Muscle of back (tissue), 13 donors: ENCODE measurements around the gene NID1. TPM values are rescaled to one million over a fixed set of nuclear protein-coding genes. Genes with fewer than 3 reads are reported as not detected.

Experiments
- DNase-seq, 3 donors: peaks; one replicate each; pipeline versions ENCODE4 v3.0.0 to v3.0.0-alpha.2; 2013
- long read RNA-seq, 9 donors: transcript quantifications; one replicate each; lab custom pipeline, GENCODE V29; 2026
- polyA plus RNA-seq, 10 donors: library from polyadenylated mRNA; unstranded; fragments of 120-200 nt; gene quantifications; one replicate each; pipeline ENCODE4 v1.2.1, GENCODE V29; 2013; ENCODE audit not compliant: insufficient read length in 10 of 10

The NID1 gene, protein sequence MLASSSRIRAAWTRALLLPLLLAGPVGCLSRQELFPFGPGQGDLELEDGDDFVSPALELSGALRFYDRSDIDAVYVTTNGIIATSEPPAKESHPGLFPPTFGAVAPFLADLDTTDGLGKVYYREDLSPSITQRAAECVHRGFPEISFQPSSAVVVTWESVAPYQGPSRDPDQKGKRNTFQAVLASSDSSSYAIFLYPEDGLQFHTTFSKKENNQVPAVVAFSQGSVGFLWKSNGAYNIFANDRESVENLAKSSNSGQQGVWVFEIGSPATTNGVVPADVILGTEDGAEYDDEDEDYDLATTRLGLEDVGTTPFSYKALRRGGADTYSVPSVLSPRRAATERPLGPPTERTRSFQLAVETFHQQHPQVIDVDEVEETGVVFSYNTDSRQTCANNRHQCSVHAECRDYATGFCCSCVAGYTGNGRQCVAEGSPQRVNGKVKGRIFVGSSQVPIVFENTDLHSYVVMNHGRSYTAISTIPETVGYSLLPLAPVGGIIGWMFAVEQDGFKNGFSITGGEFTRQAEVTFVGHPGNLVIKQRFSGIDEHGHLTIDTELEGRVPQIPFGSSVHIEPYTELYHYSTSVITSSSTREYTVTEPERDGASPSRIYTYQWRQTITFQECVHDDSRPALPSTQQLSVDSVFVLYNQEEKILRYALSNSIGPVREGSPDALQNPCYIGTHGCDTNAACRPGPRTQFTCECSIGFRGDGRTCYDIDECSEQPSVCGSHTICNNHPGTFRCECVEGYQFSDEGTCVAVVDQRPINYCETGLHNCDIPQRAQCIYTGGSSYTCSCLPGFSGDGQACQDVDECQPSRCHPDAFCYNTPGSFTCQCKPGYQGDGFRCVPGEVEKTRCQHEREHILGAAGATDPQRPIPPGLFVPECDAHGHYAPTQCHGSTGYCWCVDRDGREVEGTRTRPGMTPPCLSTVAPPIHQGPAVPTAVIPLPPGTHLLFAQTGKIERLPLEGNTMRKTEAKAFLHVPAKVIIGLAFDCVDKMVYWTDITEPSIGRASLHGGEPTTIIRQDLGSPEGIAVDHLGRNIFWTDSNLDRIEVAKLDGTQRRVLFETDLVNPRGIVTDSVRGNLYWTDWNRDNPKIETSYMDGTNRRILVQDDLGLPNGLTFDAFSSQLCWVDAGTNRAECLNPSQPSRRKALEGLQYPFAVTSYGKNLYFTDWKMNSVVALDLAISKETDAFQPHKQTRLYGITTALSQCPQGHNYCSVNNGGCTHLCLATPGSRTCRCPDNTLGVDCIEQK
- polyA plus RNA-seq, result 100 to 1,000 TPM; 242 to 365 (median 282) TPM
- long read RNA-seq, donor 1, full-length matches to known transcripts, result 13 of 71 reads
- long read RNA-seq, donor 1, partial matches to known transcripts, result 58 of 71 reads
- long read RNA-seq, donor 1, other reads (novel, unspliced or antisense), result 0 of 71 reads
- long read RNA-seq, donor 2, full-length matches to known transcripts, result 9 of 90 reads
- long read RNA-seq, donor 2, partial matches to known transcripts, result 81 of 90 reads
- long read RNA-seq, donor 2, other reads (novel, unspliced or antisense), result 0 of 90 reads
- long read RNA-seq, donor 3, result 0 reads
- long read RNA-seq, donor 4, full-length matches to known transcripts, result 9 of 49 reads
- long read RNA-seq, donor 4, partial matches to known transcripts, result 40 of 49 reads
- long read RNA-seq, donor 4, other reads (novel, unspliced or antisense), result 0 of 49 reads
- long read RNA-seq, donor 5, full-length matches to known transcripts, result 9 of 128 reads
- long read RNA-seq, donor 5, partial matches to known transcripts, result 119 of 128 reads
- long read RNA-seq, donor 5, other reads (novel, unspliced or antisense), result 0 of 128 reads
- long read RNA-seq, donor 6, full-length matches to known transcripts, result 17 of 66 reads
- long read RNA-seq, donor 6, partial matches to known transcripts, result 49 of 66 reads
- long read RNA-seq, donor 6, other reads (novel, unspliced or antisense), result 0 of 66 reads
- long read RNA-seq, donor 7, full-length matches to known transcripts, result 13 of 106 reads
- long read RNA-seq, donor 7, partial matches to known transcripts, result 93 of 106 reads
- long read RNA-seq, donor 7, other reads (novel, unspliced or antisense), result 0 of 106 reads
- long read RNA-seq, donor 8, full-length matches to known transcripts, result 4 of 22 reads
- long read RNA-seq, donor 8, partial matches to known transcripts, result 18 of 22 reads
- long read RNA-seq, donor 8, other reads (novel, unspliced or antisense), result 0 of 22 reads
- long read RNA-seq, donor 9, partial matches to known transcripts, result 5 of 5 reads
- long read RNA-seq, donor 9, other reads (novel, unspliced or antisense), result 0 of 5 reads

DNA sequence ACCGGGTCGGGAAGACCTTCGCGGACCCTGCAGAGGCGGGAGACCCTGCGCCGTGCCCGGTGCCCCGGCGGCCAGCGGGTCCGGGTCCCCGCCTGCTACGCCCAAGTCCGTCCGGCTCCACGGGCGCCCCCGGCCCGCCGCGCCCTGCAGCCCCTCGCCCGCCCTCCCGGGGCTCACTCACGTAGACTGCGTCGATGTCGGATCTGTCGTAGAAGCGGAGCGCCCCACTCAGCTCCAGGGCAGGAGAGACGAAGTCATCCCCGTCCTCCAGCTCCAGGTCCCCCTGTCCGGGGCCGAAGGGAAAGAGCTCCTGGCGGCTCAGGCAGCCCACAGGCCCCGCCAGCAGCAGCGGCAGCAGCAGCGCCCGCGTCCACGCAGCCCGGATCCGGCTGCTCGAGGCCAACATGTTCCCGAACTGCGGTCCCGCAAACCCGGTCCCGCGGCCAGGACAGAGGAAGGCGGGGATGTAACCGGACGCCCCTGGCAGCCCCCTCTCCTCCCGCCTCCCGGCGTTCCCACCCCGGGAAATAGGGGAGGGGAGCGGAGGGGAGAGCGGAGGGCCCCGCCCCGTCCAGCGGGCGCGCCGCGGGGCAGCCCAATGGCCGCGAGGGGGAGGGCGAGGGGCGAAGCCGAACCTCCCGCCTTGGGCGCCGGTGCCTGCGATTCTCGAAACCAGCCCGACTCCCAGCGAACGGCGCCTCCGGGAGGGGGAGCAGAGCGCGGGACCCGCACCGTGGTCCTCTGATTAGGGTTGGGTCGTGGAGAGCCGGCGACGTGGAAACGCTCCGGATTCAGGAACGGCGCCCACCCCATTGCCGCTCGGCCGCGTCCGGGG lies at the start of gene NID1:
TSS of gene NID1 (minus strand) at position 417 of the 835 bp plus-strand sequence. CDS start at position 406, 11 bp downstream.
- DNase-seq, result peak; percentile 92 to 97 (median 94)

DNA sequence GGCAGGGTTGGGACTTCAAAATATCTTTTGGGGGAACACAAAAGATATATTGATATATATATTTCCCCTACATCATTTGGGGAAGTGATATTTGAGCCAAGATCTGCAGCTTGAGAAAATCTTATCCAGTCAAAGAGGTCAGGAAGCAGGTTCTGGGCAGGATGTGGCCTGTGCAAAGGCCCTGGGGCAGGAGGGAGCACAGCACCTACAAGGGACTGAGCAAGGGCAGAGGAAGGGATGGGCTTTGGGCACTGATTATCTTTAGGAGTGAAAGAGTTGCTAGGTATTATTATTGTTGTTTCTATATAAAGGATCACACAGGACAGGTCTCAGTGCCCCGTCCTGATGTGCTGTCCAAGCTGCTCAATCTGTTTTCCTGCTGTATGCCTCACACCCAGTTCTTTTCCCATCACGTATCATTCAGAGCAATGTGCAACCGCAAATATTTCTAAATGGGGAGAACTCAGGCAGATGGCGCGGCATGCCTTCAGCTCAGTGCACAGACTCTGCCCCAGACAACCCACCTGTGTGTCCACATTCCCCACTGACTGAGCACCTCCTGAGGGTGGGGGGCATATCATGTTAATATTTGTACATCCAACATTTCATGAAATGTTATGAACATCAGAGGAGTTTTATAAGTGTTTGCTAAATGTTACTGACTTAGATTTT lies 49.3 kb upstream of the NID1 start:
- no peak for DNase-seq

GRCh38 chr1:236113324-236114032 lies 48.6 kb upstream of the NID1 start:
- no peak for DNase-seq

DNA sequence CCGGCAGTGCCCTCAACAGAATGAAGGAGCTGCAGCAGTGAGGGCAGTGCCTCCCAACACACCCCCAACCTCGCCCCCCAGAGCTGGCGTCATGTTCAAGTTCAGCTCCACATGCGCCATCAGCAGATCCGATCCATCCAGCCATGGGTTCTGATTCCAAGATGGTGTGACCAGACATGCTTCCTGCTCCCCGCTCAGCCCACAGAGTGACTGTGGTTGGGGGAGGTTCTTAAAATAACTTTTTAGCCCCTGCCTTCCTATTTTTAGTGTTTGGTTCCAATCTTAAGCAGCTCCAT lies 47.4 kb upstream of the NID1 start:
- DNase-seq, result no peak

DNA sequence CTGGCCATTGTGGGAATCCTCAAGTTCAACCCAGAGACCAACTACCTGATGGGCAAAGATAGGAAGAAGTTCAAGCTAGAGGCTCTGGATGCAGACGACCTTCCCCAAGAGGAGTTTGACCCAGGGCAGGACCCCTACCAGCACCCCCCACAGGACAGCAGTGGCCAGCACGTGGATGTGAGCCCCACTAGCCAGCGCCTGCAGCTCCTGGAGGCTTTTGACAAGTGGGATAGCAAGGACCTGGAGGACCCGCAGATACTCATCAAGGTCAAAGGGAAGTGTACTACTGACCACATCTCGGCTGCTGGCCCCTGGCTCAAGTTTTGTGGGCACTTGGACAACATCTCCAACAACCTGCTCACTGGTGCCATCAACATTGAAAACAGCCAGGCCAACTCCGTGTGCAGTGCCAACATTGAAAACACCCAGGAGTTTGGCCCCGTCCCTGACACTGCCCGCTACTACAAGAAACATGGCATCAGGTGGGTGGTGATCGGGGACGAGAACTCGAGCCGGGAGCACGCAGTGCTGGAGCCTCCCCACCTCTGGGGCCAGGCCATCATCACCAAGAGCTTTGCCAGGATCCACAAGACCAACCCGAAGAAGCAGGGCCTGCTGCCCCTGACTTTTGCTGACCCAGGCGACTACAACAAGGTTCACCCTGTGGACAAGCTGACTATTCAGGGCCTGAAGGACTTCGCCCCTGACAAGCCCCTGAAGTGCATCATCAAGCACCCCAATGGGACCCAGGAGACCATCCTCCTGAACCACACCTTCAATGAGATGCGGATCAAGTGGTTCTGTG lies 46.8 kb upstream of the NID1 start:
- no peak for DNase-seq

DNA sequence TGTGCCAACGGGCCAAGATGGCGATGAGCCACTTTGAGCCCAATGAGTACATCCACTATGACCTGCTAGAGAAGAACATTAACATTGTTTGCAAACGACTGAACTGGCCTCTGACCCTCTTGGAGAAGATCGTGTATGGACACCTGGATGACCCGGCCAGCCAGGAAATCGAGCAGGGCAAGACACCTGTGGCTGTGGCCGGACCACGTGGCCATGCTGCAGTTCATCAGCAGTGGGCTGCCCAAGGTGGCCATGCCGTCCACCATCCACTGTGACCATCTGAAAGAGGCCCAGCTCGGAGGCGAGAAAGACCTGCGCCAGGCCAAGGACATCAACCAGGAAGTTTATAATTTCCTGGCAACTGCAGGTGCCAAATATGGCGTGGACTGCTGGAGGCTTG lies 45.2 kb upstream of the NID1 start:
- no peak for DNase-seq

GRCh38 chr1:236108027-236108648 lies 43.2 kb upstream of the NID1 start:
- no peak for DNase-seq

GRCh38 chr1:236107121-236107907 lies 42.4 kb upstream of the NID1 start:
- no peak for DNase-seq

- peak; percentile 60 to 83 (median 77) for DNase-seq
Observed at GRCh38 chr1:236103646-236104218, 38.8 kb upstream of the NID1 start.

DNA sequence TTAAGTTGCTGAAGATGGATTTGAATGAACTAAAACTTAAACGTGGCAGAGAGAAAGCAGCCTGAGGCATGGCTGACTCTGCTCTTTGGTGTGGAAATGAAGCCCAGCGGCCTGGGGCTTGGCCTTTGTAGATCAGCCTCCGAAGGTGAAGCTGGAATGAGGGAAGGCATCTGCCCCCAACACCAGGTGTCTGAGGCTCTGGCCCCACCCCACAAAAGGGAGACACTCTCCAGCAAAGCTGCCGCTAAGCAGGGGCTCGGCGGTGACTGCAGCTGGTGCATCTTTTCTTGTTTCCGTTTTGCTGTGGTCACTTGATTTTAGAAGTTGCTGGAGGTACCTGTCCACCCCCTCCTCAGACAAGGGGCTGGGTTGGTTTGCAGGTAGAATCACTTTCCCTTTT lies 38.2 kb upstream of the NID1 start:
- no peak for DNase-seq

GRCh38 chr1:236102611-236103010 lies 37.7 kb upstream of the NID1 start:
- DNase-seq, result no peak

DNA sequence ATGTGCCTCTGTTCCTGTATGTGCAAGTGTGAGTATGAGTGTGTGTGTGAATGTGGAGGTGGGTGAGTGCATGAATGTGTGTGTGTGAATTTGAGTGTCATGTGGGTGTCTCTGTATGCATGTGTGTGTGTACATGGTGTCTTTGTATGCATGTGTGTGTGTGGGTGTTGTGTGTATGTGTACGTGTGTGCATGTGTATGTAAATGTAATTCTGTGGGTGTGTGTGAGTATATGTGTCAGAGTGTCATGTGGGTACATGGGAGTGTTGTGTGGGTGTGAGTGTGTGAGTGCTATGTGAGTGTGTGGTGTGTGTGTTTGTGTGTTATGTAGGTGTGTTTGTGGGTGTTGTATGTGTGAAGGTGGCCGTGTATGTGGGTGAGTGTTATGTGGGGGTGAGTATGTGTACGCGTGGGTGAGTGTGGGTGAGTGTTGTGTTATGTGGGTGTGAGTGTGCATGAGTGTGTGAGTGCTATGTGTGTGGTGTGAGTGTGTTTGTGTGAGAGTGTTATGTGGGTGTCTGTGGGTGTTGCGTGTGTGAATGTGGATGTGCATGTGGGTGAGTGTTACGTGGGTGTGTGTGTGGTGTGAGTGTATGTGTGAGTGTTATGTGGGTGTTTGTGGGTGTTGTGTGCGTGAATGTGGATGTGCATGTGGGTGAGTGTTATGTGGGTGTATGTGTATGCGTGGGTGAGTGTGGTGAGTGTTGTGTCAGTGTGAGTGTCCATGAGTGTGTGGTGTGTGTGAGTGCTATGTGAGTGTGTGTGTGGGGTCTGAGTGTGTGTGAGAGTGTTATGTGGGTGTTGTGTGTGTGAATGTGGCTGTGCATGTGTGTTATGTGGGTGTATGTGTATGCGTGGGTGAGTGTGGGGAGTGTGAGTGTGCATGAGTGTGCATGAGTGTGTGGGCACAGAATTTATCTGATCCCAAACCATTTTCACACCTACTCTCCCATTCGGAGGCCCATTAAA lies 36.6 kb upstream of the NID1 start:
- no peak for DNase-seq

GRCh38 chr1:236100799-236101198 lies 35.9 kb upstream of the NID1 start:
- DNase-seq, result no peak
